Raji (cell line): ENCODE results near the gene EXOC7.

Experiments used
- POLR2A ChIP-seq: IDR thresholded peaks from 2 replicates; pipeline ENCODE4 v1.6.1; 2011; ENCODE audit warnings: low read depth, low read length, control low read depth; ENCODE audit not compliant: insufficient read depth

The EXOC7 gene

GRCh38 chr17:76111956-76112355, 8.4 kb upstream of the EXOC7 start:
- no peak for TF ChIP-seq POLR2A

DNA sequence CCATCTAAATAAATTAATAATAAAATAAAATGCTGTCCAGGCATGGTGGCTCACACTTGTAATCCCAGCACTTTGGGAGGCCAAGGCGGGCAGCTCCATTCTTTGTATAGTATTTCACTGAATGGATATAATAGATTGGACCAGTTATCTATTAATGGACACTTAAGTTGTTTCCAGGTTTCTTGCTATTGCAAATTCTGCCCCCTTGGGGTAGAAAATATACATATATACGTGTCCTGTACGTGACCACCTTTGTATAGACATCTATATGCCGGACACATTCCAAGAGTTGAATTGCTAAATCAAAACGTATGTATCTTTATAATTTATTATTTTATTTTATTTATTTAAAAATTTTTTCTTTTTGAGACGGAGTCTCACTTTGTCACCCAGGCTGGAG, 3.9 kb upstream of the EXOC7 start:
- no peak for TF ChIP-seq POLR2A

DNA sequence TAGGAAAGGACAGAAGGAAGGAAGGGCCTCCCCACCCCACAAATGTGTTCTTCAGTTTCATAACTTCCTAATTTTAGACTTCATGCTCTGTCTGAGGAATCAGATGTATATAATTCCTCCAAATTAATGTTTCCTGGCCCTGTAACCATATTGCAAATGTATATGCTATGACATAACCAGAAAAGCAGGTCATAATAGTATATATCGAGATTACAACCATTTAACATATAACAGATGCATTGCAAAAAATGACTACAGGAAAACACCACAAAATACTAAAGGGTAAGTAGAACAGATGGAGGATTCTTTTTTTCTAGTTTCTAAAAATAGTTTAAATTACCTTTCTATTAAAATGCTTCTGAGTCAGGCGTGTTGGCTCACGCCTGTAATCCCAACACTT, 3.1 kb upstream of the EXOC7 start:
- TF ChIP-seq POLR2A: no peak

GRCh38 chr17:76104896-76105231, 1.3 kb upstream of the EXOC7 start:
- TF ChIP-seq POLR2A: no peak

GRCh38 chr17:76104140-76104895, 731 bp upstream of the EXOC7 start:
- TF ChIP-seq POLR2A: no peak

GRCh38 chr17:76102944-76103273, 678 bp downstream of the EXOC7 start:
- no peak for TF ChIP-seq POLR2A

- TF ChIP-seq POLR2A: no peak
Observed at GRCh38 chr17:76097716-76098295, 5.8 kb downstream of the EXOC7 start.

DNA sequence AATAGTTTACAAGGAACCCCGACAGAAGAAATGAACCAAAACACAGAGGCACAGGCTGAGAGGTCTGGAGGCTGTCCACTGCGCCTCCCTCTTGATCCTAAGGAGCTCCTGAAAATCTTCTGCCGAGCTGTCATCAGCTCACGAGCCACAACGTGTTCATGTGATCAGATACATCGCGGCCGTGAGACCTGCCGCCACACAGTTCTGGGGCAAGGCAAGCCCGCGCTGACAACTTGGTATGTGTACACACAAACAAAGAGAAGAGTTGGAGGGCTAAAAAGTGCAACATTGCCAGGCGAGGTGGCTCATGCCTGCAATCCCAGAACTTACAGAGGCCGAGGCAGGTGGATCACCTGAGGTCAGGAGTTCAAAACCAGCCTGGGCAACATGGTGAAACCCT, 7.6 kb downstream of the EXOC7 start:
- TF ChIP-seq POLR2A: no peak

DNA sequence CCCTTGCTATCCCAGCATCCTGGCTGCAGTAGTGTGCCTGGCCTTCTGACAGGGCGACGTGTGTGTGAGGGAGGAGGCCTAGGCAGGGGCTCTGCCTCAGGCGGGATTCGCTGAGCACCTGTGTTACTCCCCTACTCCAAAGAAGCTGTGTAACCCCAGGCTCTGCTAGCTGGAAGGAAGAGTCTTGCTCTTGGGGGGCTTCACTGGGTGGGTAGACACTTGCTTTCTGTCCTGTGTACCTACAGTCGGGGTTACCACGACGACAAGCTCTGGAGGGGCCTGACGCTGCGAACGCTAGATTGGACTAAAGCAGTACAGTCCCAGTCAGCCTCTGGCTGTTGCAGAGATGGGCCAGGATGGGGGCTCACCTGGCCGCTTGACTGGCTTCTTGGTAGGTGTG, 9.5 kb downstream of the EXOC7 start:
- no peak for TF ChIP-seq POLR2A

DNA sequence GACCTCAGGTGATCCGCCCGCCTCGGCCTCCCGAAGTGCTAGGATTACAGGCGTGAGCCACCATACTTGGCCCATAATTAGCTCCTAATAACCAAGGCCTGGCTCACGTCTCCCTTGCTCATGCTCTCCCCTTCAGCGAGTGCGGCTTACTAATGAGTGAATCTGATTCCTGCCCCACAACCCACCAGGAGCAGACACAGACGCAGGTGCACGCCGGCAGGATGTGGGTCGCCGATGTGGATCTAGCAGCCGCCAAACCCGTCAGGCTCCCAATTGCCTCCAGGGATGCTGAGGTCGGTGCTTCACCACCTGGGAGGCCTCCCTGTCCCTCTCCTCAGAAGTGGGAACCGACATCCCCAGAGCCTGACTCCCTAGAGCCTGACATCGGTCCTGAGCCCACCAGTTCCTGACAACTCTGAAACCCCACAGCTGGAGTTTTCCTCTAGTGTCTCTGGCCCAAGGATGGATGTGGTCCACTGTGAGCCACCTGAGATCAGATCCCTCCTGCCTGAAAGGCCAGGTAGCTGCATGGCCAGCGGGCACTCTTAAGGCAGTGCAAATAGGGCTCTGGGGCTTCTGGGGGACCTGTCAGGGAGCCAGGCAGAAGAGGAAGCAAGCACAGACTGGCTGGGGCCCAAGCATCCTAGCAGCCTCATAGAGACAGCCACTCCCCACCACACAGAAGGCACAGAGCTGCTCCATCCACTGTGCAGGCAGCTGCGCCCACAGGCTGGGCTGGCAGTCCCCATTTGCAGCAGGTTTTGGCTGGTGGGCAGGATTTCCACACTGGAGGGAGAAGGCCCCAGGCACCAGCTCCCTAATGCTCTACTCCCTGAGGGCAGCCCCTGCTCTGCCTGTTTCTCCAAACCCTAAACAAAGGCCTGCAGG, 10.8 kb downstream of the EXOC7 start:
- TF ChIP-seq POLR2A: no peak

GRCh38 chr17:76091526-76092286, 11.9 kb downstream of the EXOC7 start:
- no peak for TF ChIP-seq POLR2A

GRCh38 chr17:76090517-76091129, 13.0 kb downstream of the EXOC7 start:
- no peak for TF ChIP-seq POLR2A

GRCh38 chr17:76089680-76090516, 13.7 kb downstream of the EXOC7 start:
- TF ChIP-seq POLR2A: no peak
